Skin epidermis (tissue), 12 donors: Measurements from ENCODE around the gene CLN6.
"Not testable (repeated sequence)": the region's sequence is repeated elsewhere in the genome, so short reads cannot be mapped to it uniquely, and the experiment has no call there.

Source experiments
- H3K27ac ChIP-seq, 21 experiments: fragments of 200-600 bp; sonication (generic) in 11 of 21; one replicate each; pipeline ENCODE4 v1.5.0; 2020; ENCODE audit warnings: mild to moderate bottlenecking in 3 of 21, inconsistent platforms in 2 of 21, moderate library complexity in 2 of 21
- H3K4me3 ChIP-seq, 7 experiments: fragments of 200-600 bp; sonication (generic) in 2 of 7; one replicate each; pipeline ENCODE4 v1.5.0; 2020; ENCODE audit warnings: inconsistent platforms in 2 of 7, mild to moderate bottlenecking in 2 of 7, moderate library complexity in 1 of 7

CLN6 gene

GRCh38 chr15:68259883-68260282 lies 30.4 kb upstream of the CLN6 start:
- Histone ChIP-seq H3K27ac (peak overlapping the region in 1 of 21 experiments; percentile 50), H3K4me3 (no peak overlapping the region)

GRCh38 chr15:68258692-68259091 lies 29.2 kb upstream of the CLN6 start:
- Histone ChIP-seq H3K27ac (peak overlapping the region in 4 of 21 experiments; percentile 24 to 50 (median 30)), H3K4me3 (no peak overlapping the region)

DNA sequence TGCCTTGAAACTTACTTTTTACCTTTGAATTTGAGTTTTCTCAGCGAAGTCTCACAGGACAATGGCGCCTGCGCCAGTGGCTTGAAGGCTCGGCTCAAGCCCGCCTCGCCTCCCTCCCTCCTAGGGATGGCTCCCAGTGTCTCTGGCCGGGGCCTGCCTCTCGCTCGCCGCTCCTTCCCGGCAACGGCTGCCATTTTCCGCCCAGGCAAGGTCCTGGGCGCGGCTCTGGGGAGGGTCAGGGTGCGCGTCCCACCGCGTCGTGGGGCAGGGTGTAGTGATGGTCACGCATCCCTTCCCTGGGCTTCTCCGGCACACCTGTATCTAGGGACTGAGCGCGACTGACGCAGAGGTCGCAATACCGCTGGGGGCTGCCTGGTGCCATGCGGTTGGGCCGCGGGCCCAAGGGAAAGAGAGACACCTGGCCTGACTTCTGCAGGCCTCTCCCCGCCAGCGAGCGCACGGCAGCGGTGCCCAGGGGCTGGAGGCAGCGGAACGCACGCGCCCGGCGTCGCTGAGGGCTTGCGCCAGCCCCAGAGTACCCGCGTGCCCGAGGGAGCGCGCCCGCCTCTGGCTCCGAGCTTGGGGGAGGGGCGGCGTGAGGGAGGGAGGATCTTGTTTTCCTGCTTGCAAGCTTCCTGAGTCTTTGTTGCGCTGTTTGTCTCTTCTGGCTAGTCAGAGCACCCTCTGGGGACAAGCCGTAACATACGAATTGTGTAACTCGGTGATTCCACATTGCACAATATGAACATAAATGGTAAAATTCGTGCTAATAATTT lies 27.3 kb upstream of the CLN6 start:
- H3K27ac ChIP-seq: peak overlapping the region; percentile 66 to 97 (median 86)
- peak overlapping the region; percentile 29 to 48 (median 35) for H3K4me3 ChIP-seq

GRCh38 chr15:68252925-68253534 lies 23.5 kb upstream of the CLN6 start:
- H3K27ac ChIP-seq: no peak overlapping the region
- no peak overlapping the region for H3K4me3 ChIP-seq

- no peak overlapping the region for H3K4me3 ChIP-seq
- no peak overlapping the region for H3K27ac ChIP-seq
These were observed 19.7 kb upstream of the CLN6 start for GRCh38 chr15:68249058-68249713.

- Histone ChIP-seq H3K27ac (no peak overlapping the region), H3K4me3 (no peak overlapping the region)
These were observed 14.7 kb upstream of the CLN6 start for GRCh38 chr15:68244235-68244634.

GRCh38 chr15:68241088-68241935 lies 11.8 kb upstream of the CLN6 start:
- H3K27ac ChIP-seq: no peak overlapping the region
- no peak overlapping the region for H3K4me3 ChIP-seq

GRCh38 chr15:68239025-68239424 lies 9.5 kb upstream of the CLN6 start:
- Histone ChIP-seq H3K4me3 (no peak overlapping the region), H3K27ac (no peak overlapping the region)

- Histone ChIP-seq H3K27ac (no peak overlapping the region), H3K4me3 (no peak overlapping the region)
These were observed 5.5 kb upstream of the CLN6 start for GRCh38 chr15:68235022-68235421.

DNA sequence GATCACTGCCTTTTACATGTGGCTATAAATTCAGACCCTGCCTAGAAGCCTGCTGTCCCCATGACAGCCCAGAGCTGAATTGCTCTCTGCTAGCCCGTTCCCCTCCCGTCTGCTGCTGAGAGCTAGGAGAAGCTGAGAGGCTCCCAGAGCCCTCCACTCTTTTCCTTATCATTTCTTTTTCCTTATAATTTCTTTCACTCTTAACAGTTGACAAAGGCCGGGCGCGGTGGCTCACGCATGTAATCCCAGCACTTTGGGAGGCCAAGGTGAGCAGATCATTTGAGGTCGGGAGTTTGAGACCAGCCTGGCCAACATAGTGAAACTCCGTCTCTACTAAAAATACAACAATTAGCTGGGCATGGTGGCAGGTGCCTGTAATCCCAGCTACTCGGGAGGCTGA lies 5.0 kb upstream of the CLN6 start:
- H3K27ac ChIP-seq, H3K4me3 ChIP-seq: not testable (repeated sequence)

DNA sequence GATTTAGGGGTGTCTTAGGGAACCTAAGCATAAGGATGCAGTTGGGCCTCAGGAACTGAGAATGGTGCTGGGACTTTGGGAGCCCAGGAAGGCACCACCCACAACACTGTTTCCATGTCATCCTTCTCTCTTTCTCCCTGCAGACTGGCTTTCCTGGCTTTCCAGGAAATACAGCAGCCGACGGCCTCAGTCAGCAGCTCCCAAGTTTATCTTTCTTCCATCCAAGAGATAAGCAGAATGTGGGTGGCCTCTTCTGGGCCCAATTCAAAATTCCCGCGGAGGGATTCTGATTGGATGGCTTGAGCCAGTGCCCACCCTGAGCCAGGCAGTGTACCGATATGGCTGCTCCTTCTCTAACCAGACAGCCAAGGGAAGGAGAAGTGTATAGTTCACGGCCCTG lies 4.5 kb upstream of the CLN6 start:
- Histone ChIP-seq H3K27ac (peak overlapping the region in 1 of 21 experiments; percentile 40), H3K4me3 (no peak overlapping the region)

GRCh38 chr15:68232937-68233336 lies 3.4 kb upstream of the CLN6 start:
- H3K4me3 ChIP-seq: no peak overlapping the region
- no peak overlapping the region for H3K27ac ChIP-seq

DNA sequence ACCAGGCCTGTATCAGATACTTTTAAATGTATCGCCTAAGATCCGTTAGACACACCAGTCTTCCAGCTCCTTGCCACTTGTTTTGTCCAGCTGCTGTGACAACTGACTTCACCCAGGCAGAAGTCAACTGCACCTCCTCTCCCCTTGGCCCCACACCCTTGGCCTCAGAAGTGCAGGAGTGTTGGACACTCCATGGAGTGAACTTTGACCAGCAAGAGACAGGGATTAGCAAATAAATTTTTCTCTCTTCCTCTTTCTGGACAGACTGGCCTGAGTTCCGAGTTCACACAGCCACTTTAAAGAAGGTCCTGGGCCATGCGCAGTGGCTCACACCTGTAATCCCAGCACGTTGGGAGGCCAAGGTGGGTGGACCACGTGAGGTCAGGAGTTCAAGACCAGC lies 2.9 kb upstream of the CLN6 start:
- Histone ChIP-seq H3K27ac (no peak overlapping the region), H3K4me3 (no peak overlapping the region)

DNA sequence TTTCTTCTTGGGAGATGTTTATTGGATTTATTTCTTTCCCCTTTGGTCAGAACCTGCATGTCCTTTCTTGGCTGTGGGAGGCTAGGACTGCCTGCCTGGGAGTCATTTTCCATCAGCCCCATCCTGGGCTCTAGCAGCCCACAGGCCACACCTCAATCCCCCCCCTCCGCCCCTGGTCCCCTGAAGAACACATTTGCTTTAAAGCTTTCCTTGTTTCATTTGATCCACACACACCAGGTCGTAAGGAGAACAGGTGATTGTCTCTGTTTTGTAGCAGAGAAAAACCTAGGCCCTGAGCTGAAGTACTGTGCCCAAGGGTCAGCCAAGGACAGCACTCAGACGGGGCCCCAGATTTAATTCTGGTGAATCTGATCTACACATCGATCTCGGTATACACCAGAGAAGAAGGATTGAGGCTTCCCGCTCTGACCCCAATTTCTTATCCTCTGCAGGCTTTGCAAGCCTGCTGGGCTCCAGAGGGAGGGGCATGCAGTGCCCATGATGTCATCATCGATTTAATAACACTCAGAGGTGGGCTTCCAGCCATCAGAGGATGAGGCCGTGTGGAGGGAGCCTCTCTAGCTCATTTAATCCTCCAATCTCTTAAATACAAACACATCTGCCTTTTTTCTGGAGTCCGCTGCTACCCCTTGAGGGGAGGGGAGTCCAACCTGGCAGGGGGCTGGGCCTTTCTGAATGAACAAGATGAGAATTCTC lies 1.7 kb upstream of the CLN6 start:
- Histone ChIP-seq H3K27ac (no peak overlapping the region), H3K4me3 (no peak overlapping the region)

DNA sequence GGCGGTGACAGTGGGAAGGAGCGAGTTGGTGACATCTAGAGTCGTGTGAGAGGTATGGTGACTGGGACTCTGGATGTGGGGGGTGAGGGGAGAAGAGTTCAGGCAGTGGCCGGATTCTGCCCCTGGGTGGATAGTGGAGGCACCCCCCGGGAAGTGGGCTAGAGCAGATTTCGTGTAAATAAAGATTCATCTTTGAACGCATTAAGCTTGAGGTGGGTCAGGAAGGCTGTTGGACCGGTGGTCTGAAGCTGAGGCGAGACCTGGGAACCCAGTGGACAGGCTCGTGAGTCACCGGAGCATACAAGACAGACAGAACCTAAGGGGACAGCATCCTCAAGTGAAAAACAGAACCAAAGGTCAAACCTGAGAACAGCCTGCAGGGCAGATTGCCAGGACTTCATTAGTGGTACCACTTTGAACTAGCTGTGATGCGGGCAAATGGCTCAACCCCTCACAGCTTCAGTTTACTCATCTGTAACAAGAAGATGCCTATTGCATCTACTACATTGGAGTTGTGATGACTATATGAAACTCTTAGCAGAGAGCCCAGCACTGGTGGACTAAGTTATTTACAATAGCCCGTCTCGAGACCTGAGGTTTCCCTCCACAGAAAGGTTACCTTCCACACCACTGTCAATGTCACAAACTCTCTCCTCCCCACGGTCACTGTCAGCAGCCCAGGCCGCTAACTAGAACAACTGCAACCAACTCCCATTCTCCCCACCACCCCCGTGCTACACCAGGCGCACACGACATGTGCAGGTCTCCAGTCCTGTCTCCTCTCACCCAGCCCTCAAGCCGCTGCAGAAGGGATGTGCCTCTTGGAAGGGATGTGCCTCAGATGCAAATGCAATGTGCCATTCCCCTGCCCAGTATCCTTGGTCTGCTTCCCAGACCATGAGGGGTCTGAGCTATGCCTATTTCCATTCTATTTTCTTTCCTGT lies 901 bp upstream of the CLN6 start:
- Histone ChIP-seq H3K27ac (peak overlapping the region in 18 of 21 experiments; percentile 27 to 94 (median 88)), H3K4me3 (peak overlapping the region; percentile 71 to 95 (median 80))

DNA sequence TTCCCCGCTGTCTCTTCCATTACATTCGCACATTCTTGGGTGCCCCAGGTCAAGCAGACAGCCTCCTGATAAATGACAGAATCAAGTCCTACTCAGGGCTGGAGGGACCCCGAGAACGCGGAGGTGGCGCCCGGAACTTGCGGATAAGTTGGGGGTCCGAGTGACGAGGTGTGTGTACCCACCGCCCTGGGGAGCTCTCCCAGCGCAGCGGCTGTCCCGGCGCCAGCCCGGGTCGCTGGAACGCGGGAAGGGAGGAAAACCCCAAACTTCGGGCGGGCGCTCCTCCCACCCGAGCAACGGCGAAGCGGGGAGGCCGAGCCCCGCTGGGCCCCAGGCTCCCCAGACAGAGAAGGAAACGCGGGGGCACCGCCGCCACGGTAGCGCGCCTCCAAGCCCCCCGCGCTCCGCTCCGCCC lies 550 bp downstream of the CLN6 start:
- Histone ChIP-seq H3K4me3 (peak overlapping the region; percentile 71 to 95 (median 80)), H3K27ac (peak overlapping the region; percentile 75 to 94 (median 87))

DNA sequence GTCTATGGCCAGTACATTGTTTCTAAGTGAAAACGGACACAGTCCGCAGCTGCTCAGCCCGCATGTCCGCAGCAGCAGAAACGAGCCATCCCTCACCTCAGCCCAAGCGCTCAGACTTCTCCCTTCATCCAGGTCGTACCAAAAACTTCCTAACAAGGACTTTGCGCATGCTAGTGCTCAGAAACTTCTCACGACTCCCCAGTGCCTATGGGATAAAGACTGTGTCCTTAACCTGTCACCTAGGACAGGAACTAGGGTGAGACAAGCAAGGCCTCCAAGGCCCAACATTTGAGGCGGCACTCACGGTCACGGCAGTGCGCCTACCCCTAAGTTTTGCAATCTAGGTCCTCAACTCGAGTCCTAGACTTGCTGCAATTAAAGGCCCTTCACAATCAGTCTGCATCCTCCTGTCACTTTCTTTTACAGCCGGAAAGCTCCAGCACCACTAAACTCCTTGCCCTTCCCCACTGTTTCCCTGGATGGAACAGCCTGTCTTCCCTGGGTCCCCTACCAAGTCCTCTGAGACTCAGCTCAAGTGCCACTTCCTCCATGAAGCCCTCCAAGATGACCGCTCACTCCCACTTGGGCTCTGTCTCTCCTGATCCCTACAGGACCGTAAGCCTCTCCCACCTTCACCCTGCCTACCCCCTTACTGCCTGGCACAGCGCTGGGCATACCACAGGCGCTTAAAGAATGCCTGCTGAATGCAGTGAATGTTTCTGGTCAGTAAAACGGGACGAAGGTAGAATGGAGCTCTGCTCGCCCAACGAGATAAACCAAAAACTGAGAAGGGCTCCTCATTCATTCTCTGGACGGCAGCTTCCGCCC lies 1.2 kb downstream of the CLN6 start:
- peak overlapping the region; percentile 71 to 95 (median 80) for H3K4me3 ChIP-seq
- H3K27ac ChIP-seq: peak overlapping the region in 18 of 21 experiments; percentile 21 to 94 (median 88)
